Stomach smooth muscle (tissue), 2 donors: ENCODE measurements around the gene DCTN1.

Experiments used
- H3K27ac ChIP-seq: one replicate; pipeline ENCODE4 v1.7.0; 2013; ENCODE audit warnings: mild to moderate bottlenecking, low read length, inconsistent platforms
- H3K27me3 ChIP-seq, 2 donors: one replicate each; pipeline ENCODE4 v1.7.0; 2013; ENCODE audit warnings: low read length in 2 of 2; ENCODE audit not compliant: insufficient read depth in 2 of 2, control insufficient read depth in 1 of 2
- H3K36me3 ChIP-seq, 2 donors: one replicate each; pipeline ENCODE4 v1.7.0; 2013; ENCODE audit warnings: low read length in 2 of 2; ENCODE audit not compliant: control insufficient read depth in 2 of 2, insufficient read depth in 2 of 2
- H3K4me1 ChIP-seq: one replicate; pipeline ENCODE4 v1.7.0; 2013; ENCODE audit warnings: low read length; ENCODE audit not compliant: control insufficient read depth, insufficient read depth
- H3K4me3 ChIP-seq, 2 donors: one replicate each; pipeline ENCODE4 v1.7.0; 2013; ENCODE audit warnings: low read length in 2 of 2
- H3K9ac ChIP-seq, 2 donors: one replicate each; pipeline ENCODE4 v1.7.0; 2013; ENCODE audit warnings: low read length in 2 of 2, mild to moderate bottlenecking in 1 of 2
- H3K9me3 ChIP-seq, 2 donors: one replicate each; pipeline ENCODE4 v1.7.0; 2013; ENCODE audit warnings: low read length in 2 of 2; ENCODE audit not compliant: control insufficient read depth in 2 of 2
- donor health status: healthy.
- donor health status: Pancreatic carcinoma.

Gene DCTN1

DNA sequence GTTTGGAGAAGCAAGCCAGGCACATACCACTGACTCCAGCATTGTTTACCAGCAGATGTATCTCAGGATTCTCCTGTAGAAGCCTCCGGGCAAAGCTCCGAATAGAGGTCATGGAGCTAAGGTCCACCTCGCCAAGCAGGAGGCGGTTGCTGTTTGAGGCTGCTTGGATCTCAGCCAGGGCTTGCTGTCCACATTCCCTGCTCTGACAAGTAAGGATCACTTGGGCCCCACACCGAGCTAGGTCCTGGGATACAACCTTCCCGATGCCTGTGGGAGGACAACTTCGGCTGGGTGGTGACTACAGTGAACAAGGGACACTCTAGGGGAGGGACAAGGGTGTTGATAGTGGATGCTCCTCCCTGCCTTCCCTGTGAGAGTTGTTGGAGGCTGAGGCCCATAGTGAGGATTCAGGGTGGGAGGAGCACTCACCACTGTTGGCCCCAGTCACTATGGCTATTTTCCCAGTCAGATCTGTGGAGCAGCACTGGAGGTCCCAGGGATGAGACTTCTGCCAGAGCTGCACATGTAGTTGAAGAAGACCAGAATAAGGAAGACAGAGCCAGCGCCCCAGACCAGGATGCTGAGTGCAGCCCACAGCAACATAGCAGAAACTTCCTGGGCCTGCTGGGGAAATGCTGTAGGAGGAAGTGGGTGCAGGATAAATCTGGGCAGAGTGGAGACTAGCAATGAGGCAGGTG, 33.0 kb upstream of the DCTN1 start:
- Histone ChIP-seq H3K4me3 (no peak overlapping the region), H3K27me3 (peaks cover under 1 to 14% of the 10 kb centered on the region in 2 donors), H3K27ac (no peak overlapping the region), H3K36me3 (no peaks in the 10 kb centered on the region), H3K9me3 (no peaks in the 10 kb centered on the region), H3K9ac (no peak overlapping the region), H3K4me1 (peaks cover 22% of the 10 kb centered on the region)

DNA sequence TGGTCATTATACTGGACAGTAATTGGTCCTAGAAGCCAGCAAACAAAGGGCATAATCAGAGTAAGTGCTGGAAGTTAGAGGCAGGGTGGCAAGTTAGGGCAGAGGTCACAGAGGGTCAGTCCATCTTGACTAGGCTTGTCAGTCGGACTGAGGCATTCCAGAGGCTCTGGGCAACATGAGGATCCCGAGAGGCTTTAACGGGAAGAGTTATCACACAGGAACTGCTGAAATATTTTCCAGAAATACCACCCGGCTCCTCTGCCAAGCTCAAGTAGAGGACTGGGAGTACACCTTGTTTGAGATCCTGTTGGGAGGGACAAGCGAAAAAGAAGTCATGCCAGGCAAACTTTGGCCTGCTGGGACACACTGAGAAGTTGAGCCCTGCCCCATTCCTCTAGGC, 27.6 kb upstream of the DCTN1 start:
- Histone ChIP-seq H3K9ac (no peak overlapping the region), H3K27me3 (peaks cover 0 to 2% of the 10 kb centered on the region in 2 donors), H3K4me3 (no peak overlapping the region), H3K9me3 (no peaks in the 10 kb centered on the region), H3K36me3 (no peaks in the 10 kb centered on the region), H3K4me1 (no peaks in the 10 kb centered on the region), H3K27ac (no peak overlapping the region)

DNA sequence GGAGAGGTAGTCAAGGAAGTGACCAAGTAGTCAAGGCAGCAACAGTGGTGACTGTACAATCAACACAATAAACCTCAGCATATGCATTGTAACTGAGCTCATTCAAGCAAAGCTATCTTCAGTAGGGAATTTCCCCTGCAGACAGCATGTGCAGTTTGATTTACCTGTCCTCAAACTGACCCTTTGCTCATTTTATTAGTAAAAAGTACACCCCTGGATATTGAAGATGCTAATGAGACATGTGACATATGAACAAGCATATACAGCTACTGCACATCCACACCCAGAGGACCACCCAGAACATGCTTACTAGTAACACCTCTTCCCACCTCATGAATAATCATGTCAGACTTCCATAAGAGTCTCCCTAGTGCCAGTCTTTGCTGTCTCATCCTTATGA, 25.9 kb upstream of the DCTN1 start:
- Histone ChIP-seq H3K4me3 (no peak overlapping the region), H3K4me1 (no peaks in the 10 kb centered on the region), H3K9me3 (no peaks in the 10 kb centered on the region), H3K9ac (no peak overlapping the region), H3K27ac (no peak overlapping the region), H3K36me3 (no peaks in the 10 kb centered on the region), H3K27me3 (peaks cover 0 to 2% of the 10 kb centered on the region in 2 donors)

DNA sequence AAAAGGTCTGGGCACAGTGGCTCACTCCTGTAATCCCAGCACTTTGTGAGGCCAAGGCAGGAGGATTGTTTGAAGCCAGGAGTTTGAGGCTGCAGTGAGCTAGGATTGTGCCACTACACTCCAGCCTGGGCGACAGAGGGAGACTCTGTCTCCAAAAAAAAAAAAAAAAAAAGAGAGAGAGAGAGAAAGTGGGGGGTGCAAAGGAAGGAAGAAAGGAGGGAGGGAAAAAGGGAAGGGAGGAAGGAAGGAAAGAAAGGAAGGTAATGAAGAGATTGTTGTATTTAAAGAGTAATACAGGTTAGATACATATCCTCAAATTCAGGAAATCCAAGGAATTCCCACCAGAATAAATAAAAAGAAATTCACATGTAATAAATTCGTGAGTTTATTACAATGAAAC, 21.8 kb upstream of the DCTN1 start:
- H3K9me3 ChIP-seq = no peaks in the 10 kb centered on the region
- no peak overlapping the region for H3K27ac ChIP-seq
- H3K9ac ChIP-seq = no peak overlapping the region
- no peaks in the 10 kb centered on the region for H3K36me3 ChIP-seq
- no peaks in the 10 kb centered on the region for H3K27me3 ChIP-seq
- H3K4me3 ChIP-seq = no peak overlapping the region
- no peaks in the 10 kb centered on the region for H3K4me1 ChIP-seq

DNA sequence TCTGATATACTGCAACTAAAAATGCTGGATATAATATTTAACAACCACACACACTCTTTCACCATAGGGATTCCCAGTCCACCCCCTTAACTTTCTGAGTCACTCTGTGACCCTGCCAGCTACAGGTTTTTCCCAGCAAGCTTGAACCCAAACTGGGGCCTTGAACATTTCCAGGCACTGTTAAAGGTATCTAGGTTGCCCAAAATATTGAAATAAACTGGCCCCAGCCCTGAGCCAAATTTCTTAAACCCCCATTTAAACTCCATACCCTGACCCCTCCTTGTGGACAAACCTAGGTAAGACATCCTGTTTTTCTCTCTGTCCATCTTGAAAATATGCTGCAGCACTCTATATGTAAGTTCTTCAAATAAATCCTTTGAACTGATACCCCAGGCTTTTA, 19.7 kb upstream of the DCTN1 start:
- Histone ChIP-seq H3K27ac (no peak overlapping the region), H3K27me3 (no peaks in the 10 kb centered on the region), H3K4me1 (no peaks in the 10 kb centered on the region), H3K4me3 (no peak overlapping the region), H3K9me3 (no peaks in the 10 kb centered on the region), H3K36me3 (no peaks in the 10 kb centered on the region), H3K9ac (no peak overlapping the region)

DNA sequence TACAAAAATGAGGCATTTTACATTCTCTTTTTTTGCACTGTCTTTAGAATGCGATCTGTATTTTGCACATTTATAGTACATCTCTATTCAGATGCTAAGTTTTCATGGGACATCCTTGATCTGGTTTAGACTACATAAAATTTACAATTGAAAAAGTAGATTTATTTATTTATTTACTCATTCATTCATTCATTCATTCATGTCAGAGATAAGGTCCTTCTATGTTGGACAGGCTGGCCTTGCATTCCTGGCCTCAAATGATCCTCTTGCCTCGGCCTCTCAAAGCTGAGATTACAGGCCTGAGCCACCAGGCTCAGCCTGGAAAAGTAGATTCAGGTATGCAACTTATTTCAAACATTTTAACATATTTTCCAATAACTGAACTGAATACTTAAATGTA, 16.0 kb upstream of the DCTN1 start:
- no peak overlapping the region for H3K4me3 ChIP-seq
- H3K36me3 ChIP-seq = no peaks in the 10 kb centered on the region
- no peaks in the 10 kb centered on the region for H3K4me1 ChIP-seq
- H3K27ac ChIP-seq = no peak overlapping the region
- no peaks in the 10 kb centered on the region for H3K9me3 ChIP-seq
- H3K9ac ChIP-seq = no peak overlapping the region
- H3K27me3 ChIP-seq = no peaks in the 10 kb centered on the region

DNA sequence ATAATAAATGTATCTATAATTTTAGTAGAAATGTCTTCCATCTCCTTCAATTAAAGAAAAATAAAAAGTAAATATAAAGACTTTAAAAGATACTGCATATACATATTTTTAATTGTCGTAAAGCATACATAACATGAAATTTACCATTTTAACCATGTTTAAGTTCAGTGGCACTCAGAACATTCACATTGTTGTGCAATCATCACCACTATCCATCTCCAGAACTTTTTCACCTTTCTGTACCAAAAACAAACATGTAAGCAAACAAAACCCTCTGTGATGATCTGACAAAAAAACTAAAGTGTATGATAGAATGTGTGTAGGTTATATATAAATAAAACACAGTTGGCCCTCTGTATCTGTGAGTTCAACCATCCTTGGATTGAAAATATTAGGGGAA, 13.4 kb upstream of the DCTN1 start:
- H3K9ac ChIP-seq = no peak overlapping the region

DNA sequence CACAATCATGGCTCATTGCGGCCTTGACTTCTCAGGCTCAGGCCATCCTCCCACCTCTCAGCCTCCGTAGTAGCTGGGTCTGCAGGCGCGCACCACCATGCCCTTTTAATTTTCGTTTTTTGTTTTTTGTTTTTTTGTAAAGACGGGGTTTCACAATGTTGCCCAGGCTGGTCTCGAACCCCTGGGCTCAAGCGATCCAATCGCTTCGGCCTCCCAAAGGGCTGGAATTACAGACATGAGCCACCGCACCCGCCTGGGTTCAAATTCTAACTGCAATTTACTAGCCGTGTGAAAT, 12.3 kb upstream of the DCTN1 start:
- Histone ChIP-seq H3K36me3 (no peaks in the 10 kb centered on the region), H3K9ac (peak overlapping the region in 1 of 2 donors; percentile 92), H3K27me3 (no peaks in the 10 kb centered on the region), H3K4me1 (peaks cover 9% of the 10 kb centered on the region), H3K9me3 (no peaks in the 10 kb centered on the region), H3K27ac (peak overlapping the region; percentile 84), H3K4me3 (peak overlapping the region; percentile 86 to 93)

More for the DNA sequence above, 13.4 kb upstream of the DCTN1 start:
- Histone ChIP-seq H3K27me3 (no peaks in the 10 kb centered on the region), H3K4me1 (peaks cover 9% of the 10 kb centered on the region), H3K36me3 (no peaks in the 10 kb centered on the region), H3K27ac (no peak overlapping the region), H3K4me3 (no peak overlapping the region), H3K9me3 (no peaks in the 10 kb centered on the region)

DNA sequence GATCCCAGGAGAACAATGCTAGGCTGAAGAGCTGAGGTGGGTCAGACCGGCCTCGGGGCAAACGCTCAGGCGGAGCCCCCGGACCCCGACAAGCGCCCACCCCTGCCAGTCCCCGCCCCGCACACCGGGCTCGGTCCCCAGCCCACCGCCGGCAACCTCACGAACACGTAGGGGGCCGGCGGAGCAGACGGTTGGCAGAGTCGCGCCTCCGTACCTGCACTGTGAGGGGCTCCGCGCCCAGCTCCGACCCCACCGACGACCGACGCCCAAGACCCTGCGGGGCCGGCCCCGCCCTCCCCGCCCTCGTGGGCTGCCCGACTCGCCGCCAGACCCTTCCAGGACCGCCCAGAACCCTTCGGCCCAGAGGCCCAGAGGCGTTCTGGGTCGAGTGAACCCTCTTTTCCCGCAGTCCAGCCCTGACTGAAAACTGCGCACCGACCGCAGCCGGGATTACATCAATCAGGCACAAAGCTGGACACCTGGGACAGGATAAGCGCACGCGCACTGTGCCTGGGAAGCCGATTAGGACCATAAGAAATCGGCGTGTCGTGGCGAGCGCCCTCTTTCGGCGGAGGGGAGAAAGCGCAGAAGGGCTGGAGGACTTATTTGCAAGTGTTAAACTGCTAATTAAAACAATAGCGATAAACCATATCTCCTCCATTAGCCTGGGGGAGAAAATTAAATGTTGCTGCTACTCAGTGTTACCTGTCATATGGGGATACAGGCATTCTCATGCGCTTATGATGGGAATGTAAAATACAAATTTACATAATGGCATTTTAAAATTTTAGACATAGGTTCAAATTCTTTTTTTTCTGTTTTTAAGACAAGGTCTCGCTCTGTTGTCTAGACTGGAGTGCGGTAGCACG, 11.7 kb upstream of the DCTN1 start:
- H3K27ac ChIP-seq = peak overlapping the region; percentile 84
- peaks cover 9% of the 10 kb centered on the region for H3K4me1 ChIP-seq
- peak overlapping the region; percentile 70 to 92 for H3K9ac ChIP-seq
- H3K27me3 ChIP-seq = no peaks in the 10 kb centered on the region
- no peaks in the 10 kb centered on the region for H3K36me3 ChIP-seq
- no peaks in the 10 kb centered on the region for H3K9me3 ChIP-seq
- H3K4me3 ChIP-seq = peak overlapping the region; percentile 86 to 93

DNA sequence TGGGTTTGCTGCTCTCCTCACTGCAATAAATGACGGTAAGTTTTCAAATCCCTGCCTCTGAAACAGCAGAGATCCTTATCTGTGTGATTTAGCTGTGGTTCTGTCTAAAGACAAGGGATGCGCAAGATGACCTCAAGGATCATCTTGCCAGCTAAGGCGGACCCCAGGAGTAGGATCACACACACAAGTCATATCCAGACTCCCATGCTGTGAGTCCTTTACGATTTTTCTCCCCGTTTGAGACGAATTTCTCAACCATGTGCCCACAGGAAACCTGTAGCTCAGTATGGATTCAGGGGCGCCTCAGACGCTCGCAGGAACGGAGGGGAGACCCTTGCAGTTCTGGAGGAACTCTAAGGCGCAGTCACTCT, 11.1 kb upstream of the DCTN1 start:
- Histone ChIP-seq H3K27me3 (no peaks in the 10 kb centered on the region), H3K9ac (peak overlapping the region; percentile 70 to 92), H3K27ac (peak overlapping the region; percentile 84), H3K4me1 (peaks cover 9% of the 10 kb centered on the region), H3K4me3 (peak overlapping the region; percentile 86 to 93), H3K9me3 (no peaks in the 10 kb centered on the region), H3K36me3 (no peaks in the 10 kb centered on the region)

DNA sequence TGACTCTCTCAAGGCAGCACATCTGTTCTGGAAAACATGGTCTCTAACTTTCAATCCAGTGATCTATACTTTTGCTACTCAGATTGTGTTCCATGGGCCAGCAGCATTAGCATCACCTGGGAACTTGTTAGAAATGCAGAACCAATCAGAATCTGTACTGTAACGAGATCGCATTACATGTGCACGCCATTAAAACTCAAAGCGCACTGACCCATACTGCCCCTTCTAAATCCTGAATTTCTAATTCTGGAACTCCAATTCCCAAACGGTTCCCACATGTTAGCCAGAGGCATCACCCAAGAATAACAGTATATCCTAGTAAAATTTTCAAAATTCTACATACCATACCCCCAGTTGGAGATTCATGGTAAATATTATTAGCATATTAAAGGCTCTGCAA, 10.5 kb upstream of the DCTN1 start:
- Histone ChIP-seq H3K27me3 (no peaks in the 10 kb centered on the region), H3K36me3 (no peaks in the 10 kb centered on the region), H3K4me3 (peak overlapping the region; percentile 86 to 93), H3K9ac (peak overlapping the region in 1 of 2 donors; percentile 70), H3K9me3 (no peaks in the 10 kb centered on the region), H3K4me1 (peaks cover 9% of the 10 kb centered on the region), H3K27ac (no peak overlapping the region)
